Fibroblast of skin of left biceps (primary cell): ENCODE measurements around the gene CACNA1B.

Experiments
- DNase-seq, 2 experiments: peaks; one replicate each; pipeline ENCODE4 v3.0.0-alpha.2; 2013; ENCODE audit warnings: low read depth in 2 of 2

Gene CACNA1B

GRCh38 chr9:137985637-137986071 lies 108.1 kb downstream of the CACNA1B start:
- no peak for DNase-seq

- DNase-seq = no peak
These were observed 108.9 kb downstream of the CACNA1B start for GRCh38 chr9:137986268-137987099.

- DNase-seq = no peak
These were observed 109.9 kb downstream of the CACNA1B start for GRCh38 chr9:137987244-137988030.

- DNase-seq = no peak
These were observed 110.5 kb downstream of the CACNA1B start for GRCh38 chr9:137988051-137988450.

GRCh38 chr9:137988701-137989100 lies 111.1 kb downstream of the CACNA1B start:
- DNase-seq = no peak

GRCh38 chr9:137989156-137989555 lies 111.6 kb downstream of the CACNA1B start:
- no peak for DNase-seq

- DNase-seq = no peak
These were observed 112.6 kb downstream of the CACNA1B start for GRCh38 chr9:137989999-137990715.

GRCh38 chr9:138003485-138004190 lies 126.1 kb downstream of the CACNA1B start:
- DNase-seq = no peak

- DNase-seq = no peak
These were observed 129.1 kb downstream of the CACNA1B start for GRCh38 chr9:138006576-138007233.

GRCh38 chr9:138007566-138007917 lies 130.0 kb downstream of the CACNA1B start:
- no peak for DNase-seq

GRCh38 chr9:138007918-138008841 lies 130.6 kb downstream of the CACNA1B start:
- no peak for DNase-seq

GRCh38 chr9:138009016-138009802 lies 131.6 kb downstream of the CACNA1B start:
- no peak for DNase-seq

GRCh38 chr9:138009803-138010690 lies 132.5 kb downstream of the CACNA1B start:
- no peak for DNase-seq

GRCh38 chr9:138010861-138011260 lies 133.3 kb downstream of the CACNA1B start:
- no peak for DNase-seq

GRCh38 chr9:138011951-138012500 lies 134.4 kb downstream of the CACNA1B start:
- DNase-seq = no peak

GRCh38 chr9:138013273-138013672 lies 135.7 kb downstream of the CACNA1B start:
- DNase-seq = no peak

- no peak for DNase-seq
These were observed 136.4 kb downstream of the CACNA1B start for GRCh38 chr9:138013836-138014562.
